ENCODE results near the gene ATOSB.

Gene ATOSB

DNA sequence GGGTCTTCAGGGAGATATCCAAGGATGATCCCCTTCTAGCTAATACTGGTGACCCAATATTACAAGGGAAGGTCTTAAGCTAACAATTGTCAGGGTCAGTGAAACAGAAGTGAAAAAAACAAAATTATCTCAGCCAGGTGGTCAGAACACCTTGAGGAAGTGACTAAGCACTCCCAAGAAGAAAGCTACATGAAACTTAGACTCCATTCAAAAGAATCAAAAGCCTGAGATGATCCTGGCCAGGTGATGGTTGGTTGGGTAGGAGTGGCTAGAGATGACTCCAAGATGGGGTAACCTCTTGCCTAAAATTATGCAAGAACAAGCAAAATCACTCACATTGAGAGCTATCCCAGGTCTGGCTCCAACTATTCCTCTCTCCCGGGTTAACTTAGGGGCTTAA, 48.6 kb downstream of the ATOSB start:
- TF ChIP-seq CREB1 (IDR thresholded peaks at IDR 0.05; ENCODE audit: low read depth) (no peak), ZBTB7A (IDR thresholded peaks at IDR 0.05; ENCODE audit: low read depth) (no peak), EGR1 (IDR thresholded peaks at IDR 0.05) (no peak), CEBPB (IDR thresholded peaks at IDR 0.05) (no peak), YY1 (IDR thresholded peaks at IDR 0.05; ENCODE audit: low read depth) (no peak), NFIC (IDR thresholded peaks at IDR 0.05) (no peak), TCF12 (IDR thresholded peaks at IDR 0.05; ENCODE audit: low read depth) (no peak), FOXM1 (IDR thresholded peaks at IDR 0.05; ENCODE audit: borderline replicate concordance, low read depth) (no peak), RAD21 (IDR thresholded peaks at IDR 0.05; ENCODE audit: low read depth) (no peak), TAF1 (IDR thresholded peaks at IDR 0.05; ENCODE audit: low read depth) (no peak), EP300 (IDR thresholded peaks at IDR 0.05; ENCODE audit: borderline replicate concordance) (no peak), TEAD4 (IDR thresholded peaks at IDR 0.05) (no peak)
- TF ChIP-seq, protein P1, sequence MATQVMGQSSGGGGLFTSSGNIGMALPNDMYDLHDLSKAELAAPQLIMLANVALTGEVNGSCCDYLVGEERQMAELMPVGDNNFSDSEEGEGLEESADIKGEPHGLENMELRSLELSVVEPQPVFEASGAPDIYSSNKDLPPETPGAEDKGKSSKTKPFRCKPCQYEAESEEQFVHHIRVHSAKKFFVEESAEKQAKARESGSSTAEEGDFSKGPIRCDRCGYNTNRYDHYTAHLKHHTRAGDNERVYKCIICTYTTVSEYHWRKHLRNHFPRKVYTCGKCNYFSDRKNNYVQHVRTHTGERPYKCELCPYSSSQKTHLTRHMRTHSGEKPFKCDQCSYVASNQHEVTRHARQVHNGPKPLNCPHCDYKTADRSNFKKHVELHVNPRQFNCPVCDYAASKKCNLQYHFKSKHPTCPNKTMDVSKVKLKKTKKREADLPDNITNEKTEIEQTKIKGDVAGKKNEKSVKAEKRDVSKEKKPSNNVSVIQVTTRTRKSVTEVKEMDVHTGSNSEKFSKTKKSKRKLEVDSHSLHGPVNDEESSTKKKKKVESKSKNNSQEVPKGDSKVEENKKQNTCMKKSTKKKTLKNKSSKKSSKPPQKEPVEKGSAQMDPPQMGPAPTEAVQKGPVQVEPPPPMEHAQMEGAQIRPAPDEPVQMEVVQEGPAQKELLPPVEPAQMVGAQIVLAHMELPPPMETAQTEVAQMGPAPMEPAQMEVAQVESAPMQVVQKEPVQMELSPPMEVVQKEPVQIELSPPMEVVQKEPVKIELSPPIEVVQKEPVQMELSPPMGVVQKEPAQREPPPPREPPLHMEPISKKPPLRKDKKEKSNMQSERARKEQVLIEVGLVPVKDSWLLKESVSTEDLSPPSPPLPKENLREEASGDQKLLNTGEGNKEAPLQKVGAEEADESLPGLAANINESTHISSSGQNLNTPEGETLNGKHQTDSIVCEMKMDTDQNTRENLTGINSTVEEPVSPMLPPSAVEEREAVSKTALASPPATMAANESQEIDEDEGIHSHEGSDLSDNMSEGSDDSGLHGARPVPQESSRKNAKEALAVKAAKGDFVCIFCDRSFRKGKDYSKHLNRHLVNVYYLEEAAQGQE (IDR thresholded peaks at IDR 0.05; ENCODE audit: low read depth), result no peak
- TF ChIP-seq, protein P2, sequence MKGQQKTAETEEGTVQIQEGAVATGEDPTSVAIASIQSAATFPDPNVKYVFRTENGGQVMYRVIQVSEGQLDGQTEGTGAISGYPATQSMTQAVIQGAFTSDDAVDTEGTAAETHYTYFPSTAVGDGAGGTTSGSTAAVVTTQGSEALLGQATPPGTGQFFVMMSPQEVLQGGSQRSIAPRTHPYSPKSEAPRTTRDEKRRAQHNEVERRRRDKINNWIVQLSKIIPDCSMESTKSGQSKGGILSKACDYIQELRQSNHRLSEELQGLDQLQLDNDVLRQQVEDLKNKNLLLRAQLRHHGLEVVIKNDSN (IDR thresholded peaks at IDR 0.05), result no peak
- TF ChIP-seq, protein P3, sequence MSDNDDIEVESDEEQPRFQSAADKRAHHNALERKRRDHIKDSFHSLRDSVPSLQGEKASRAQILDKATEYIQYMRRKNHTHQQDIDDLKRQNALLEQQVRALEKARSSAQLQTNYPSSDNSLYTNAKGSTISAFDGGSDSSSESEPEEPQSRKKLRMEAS (IDR thresholded peaks at IDR 0.05), result no peak

DNA sequence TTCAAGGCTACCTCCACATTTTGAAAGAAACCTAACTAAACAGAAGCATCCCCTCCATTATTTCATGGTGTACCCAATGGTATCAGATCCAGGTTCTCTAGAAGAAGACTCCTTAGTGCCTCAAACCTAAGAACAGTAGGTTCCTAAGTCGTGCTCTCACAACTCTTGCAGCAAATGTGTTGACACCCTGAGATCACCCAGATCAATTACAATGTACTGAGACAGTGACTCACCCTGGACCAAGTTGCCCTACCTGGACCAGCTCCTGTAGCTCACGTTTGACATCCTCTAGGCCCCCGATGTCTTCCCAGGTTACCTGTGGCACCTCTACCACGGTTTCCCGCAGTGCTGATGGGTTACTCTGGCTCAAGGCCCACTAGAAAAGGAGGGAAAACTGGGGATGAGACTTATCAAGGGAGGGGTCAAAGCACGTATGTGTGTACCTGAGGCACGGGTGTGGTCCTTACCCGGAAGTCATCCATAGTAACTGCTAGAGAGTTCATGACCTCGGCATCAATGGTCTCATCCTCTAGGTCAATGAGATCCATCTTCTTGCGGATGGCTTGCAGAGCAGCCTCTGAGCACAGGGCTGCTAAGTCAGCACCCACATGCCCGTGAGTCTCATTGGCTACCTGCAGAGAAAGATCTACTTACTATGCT, 55.0 kb downstream of the ATOSB start:
- TF ChIP-seq TAF1 (IDR thresholded peaks at IDR 0.05; ENCODE audit: low read depth), result no peak
- TF ChIP-seq RAD21 (IDR thresholded peaks at IDR 0.05; ENCODE audit: low read depth), result no peak
- TF ChIP-seq CREB1 (IDR thresholded peaks at IDR 0.05; ENCODE audit: low read depth), result no peak
- TF ChIP-seq CEBPB (IDR thresholded peaks at IDR 0.05), result no peak
- no peak for TF ChIP-seq EP300 (IDR thresholded peaks at IDR 0.05; ENCODE audit: borderline replicate concordance)
- no peak for TF ChIP-seq TEAD4 (IDR thresholded peaks at IDR 0.05)
- no peak for TF ChIP-seq FOXM1 (IDR thresholded peaks at IDR 0.05; ENCODE audit: borderline replicate concordance, low read depth)
- no peak for TF ChIP-seq YY1 (IDR thresholded peaks at IDR 0.05; ENCODE audit: low read depth)
- TF ChIP-seq, protein P1 (IDR thresholded peaks at IDR 0.05; ENCODE audit: low read depth), result no peak

DNA sequence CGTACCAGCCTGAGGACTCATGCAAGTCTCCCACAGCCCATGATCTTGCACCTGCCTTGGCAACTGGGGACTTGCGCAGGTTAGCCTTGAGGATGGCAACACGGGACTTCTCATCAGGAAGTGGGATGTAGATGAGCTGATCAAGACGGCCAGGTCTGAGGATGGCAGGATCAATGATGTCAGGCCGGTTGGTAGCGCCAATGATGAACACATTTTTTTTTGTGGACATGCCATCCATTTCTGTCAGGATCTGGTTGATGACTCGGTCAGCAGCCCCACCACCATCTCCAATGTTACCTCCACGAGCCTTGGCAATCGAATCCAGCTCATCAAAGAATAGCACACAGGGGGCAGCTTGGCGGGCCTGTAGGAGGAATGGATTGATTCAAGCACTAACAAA, 56.2 kb downstream of the ATOSB start:
- TF ChIP-seq ZBTB7A (IDR thresholded peaks at IDR 0.05; ENCODE audit: low read depth), result no peak

DNA sequence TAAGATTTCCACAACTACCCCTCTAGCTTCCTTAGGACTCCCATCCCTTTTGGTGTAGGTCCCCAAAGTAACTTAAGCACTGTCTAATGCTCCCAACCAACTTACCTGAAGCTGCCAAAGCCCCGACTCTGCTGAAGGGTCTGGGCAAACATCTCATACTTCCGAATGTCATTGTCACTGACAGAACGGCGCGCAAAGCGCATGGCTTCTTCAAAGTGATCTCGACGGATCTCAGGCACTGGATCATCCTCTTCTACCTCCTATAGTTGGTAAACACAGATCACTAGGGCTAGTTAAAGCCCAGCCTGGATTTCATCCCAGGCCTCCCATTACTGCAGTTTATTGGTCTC, 58.4 kb downstream of the ATOSB start:
- TF ChIP-seq CEBPB (IDR thresholded peaks at IDR 0.05) (no peak), CREB1 (IDR thresholded peaks at IDR 0.05; ENCODE audit: low read depth) (no peak), TAF1 (IDR thresholded peaks at IDR 0.05; ENCODE audit: low read depth) (no peak), ZBTB7A (IDR thresholded peaks at IDR 0.05; ENCODE audit: low read depth) (no peak), FOXM1 (IDR thresholded peaks at IDR 0.05; ENCODE audit: borderline replicate concordance, low read depth) (no peak), EGR1 (IDR thresholded peaks at IDR 0.05) (no peak), EP300 (IDR thresholded peaks at IDR 0.05; ENCODE audit: borderline replicate concordance) (no peak), NFIC (IDR thresholded peaks at IDR 0.05) (no peak), RAD21 (IDR thresholded peaks at IDR 0.05; ENCODE audit: low read depth) (no peak)
- TF ChIP-seq, protein P1 (IDR thresholded peaks at IDR 0.05; ENCODE audit: low read depth), result no peak
- TF ChIP-seq, protein P2 (IDR thresholded peaks at IDR 0.05), result no peak

Measured in Ishikawa (cell line).